Stimulated activated CD4-positive, alpha-beta T cell treated with anti-CD3 and anti-CD28 coated beads, TNF-alpha, amount 100 ng/mL, for 24 hours (primary cell): Measurements from ENCODE around the gene CDKN2B-AS1.
"Not testable (repeated sequence)": the region's sequence is repeated elsewhere in the genome, so short reads cannot be mapped to it uniquely, and the experiment has no call there.

Experiments used
- DNase-seq, 3 experiments: peaks; one replicate each; pipeline ENCODE4 v3.0.0-alpha.2; 2020; ENCODE audit warnings: low read depth in 3 of 3

CDKN2B-AS1 gene

GRCh38 chr9:21994556-21995005 lies at the start of gene CDKN2B-AS1:
TSS of gene CDKN2B-AS1 (plus strand) at chr9:21994791.
- DNase-seq = peak in 1 of 3 experiments; percentile 27

- DNase-seq = no peak
Observed at GRCh38 chr9:21945606-21946005, 49.0 kb upstream of the CDKN2B-AS1 start.

GRCh38 chr9:21958833-21959232 lies 35.8 kb upstream of the CDKN2B-AS1 start:
- no peak for DNase-seq

GRCh38 chr9:21959268-21959667 lies 35.3 kb upstream of the CDKN2B-AS1 start:
- not testable (repeated sequence) for DNase-seq

- no peak for DNase-seq
Observed at GRCh38 chr9:21961569-21961968, 33.0 kb upstream of the CDKN2B-AS1 start.

GRCh38 chr9:21964925-21965385 lies 29.6 kb upstream of the CDKN2B-AS1 start:
- DNase-seq = peak in 2 of 3 experiments; percentile 26 to 57

- peak in 1 of 3 experiments; percentile 29 for DNase-seq
Observed at GRCh38 chr9:21965401-21965951, 29.1 kb upstream of the CDKN2B-AS1 start.

- no peak for DNase-seq
Observed at GRCh38 chr9:21966140-21966851, 28.3 kb upstream of the CDKN2B-AS1 start.

GRCh38 chr9:21967169-21967568 lies 27.4 kb upstream of the CDKN2B-AS1 start:
- DNase-seq = no peak

GRCh38 chr9:21967702-21968101 lies 26.9 kb upstream of the CDKN2B-AS1 start:
- DNase-seq = no peak

- DNase-seq = no peak
Observed at GRCh38 chr9:21968331-21969010, 26.1 kb upstream of the CDKN2B-AS1 start.

GRCh38 chr9:21969011-21969940 lies 25.3 kb upstream of the CDKN2B-AS1 start:
- DNase-seq = no peak

- DNase-seq = no peak
Observed at GRCh38 chr9:21969951-21970799, 24.4 kb upstream of the CDKN2B-AS1 start.

GRCh38 chr9:21970800-21971640 lies 23.6 kb upstream of the CDKN2B-AS1 start:
- no peak for DNase-seq

- DNase-seq = no peak
Observed at GRCh38 chr9:21972361-21972760, 22.2 kb upstream of the CDKN2B-AS1 start.

GRCh38 chr9:21974343-21974721 lies 20.3 kb upstream of the CDKN2B-AS1 start:
- no peak for DNase-seq

- DNase-seq = peak in 1 of 3 experiments; percentile 53
Observed at GRCh38 chr9:21974722-21975409, 19.7 kb upstream of the CDKN2B-AS1 start.

- no peak for DNase-seq
Observed at GRCh38 chr9:21976334-21976875, 18.2 kb upstream of the CDKN2B-AS1 start.

GRCh38 chr9:21982391-21982790 lies 12.2 kb upstream of the CDKN2B-AS1 start:
- DNase-seq = no peak
